Measurements from ENCODE around the gene EBF3. TPM values are rescaled to one million over a fixed set of nuclear protein-coding genes. Genes with fewer than 3 reads are reported as not detected.

The EBF3 gene
- total RNA-seq, 4 donors from 2014 or later, result 0.42 to 2.9 (median 1.3) TPM

DNA sequence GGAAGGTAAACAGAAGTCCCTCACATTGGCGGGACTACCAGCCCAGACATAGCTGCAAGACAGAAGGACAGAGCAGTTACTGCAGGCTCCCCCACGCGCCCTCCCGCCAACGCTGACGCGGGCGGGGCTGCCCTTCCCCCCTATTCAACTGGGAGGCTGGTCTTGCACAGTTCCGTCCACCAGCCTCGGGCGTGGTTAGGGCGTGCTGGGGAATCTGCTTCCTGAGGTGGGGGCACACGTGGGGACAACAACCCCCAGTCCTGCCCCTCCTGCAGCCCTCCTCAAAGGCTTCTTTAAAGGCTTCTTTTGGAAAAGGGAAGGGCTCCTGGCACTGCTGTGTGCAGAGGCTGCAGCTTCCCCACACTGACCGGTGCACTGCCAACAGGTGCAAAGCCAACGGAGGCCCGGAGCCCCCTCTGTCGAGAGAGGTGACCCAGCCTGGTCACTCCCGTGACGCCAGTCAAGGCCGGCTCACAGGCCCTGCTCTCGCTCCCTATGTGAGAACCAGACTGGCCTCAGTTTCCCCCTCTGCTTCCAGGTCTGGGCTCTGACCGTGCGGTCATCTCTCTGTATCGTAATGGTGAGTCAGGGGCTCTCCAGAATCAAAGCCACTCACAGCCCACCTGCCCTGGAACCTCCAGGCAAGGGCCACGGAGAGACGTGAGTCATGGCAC, 126.0 kb downstream of the EBF3 start:
- no peaks in the 10 kb centered on the region for H3K9me3 ChIP-seq
- 70 to 97% methylated on average over 8 to 17 of the region's 26 CpGs for WGBS, 2 donors
- DNase-seq, result no peak
- no peak overlapping the region for H3K4me3 ChIP-seq
- H3K27ac ChIP-seq, result no peak overlapping the region
- no peaks in the 10 kb centered on the region for H3K4me1 ChIP-seq
- intact Hi-C loops (cut with DNase I), result no loop called here
- H3K27me3 ChIP-seq, result no peaks in the 10 kb centered on the region
- TF ChIP-seq, protein P1, sequence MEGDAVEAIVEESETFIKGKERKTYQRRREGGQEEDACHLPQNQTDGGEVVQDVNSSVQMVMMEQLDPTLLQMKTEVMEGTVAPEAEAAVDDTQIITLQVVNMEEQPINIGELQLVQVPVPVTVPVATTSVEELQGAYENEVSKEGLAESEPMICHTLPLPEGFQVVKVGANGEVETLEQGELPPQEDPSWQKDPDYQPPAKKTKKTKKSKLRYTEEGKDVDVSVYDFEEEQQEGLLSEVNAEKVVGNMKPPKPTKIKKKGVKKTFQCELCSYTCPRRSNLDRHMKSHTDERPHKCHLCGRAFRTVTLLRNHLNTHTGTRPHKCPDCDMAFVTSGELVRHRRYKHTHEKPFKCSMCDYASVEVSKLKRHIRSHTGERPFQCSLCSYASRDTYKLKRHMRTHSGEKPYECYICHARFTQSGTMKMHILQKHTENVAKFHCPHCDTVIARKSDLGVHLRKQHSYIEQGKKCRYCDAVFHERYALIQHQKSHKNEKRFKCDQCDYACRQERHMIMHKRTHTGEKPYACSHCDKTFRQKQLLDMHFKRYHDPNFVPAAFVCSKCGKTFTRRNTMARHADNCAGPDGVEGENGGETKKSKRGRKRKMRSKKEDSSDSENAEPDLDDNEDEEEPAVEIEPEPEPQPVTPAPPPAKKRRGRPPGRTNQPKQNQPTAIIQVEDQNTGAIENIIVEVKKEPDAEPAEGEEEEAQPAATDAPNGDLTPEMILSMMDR (IDR thresholded peaks at IDR 0.05), result no peak
- TF ChIP-seq POLR2A (IDR thresholded peaks at IDR 0.05), result no peak
- H3K36me3 ChIP-seq, result peaks cover 0 to 8% (median 0%) of the 10 kb centered on the region in 3 donors

DNA sequence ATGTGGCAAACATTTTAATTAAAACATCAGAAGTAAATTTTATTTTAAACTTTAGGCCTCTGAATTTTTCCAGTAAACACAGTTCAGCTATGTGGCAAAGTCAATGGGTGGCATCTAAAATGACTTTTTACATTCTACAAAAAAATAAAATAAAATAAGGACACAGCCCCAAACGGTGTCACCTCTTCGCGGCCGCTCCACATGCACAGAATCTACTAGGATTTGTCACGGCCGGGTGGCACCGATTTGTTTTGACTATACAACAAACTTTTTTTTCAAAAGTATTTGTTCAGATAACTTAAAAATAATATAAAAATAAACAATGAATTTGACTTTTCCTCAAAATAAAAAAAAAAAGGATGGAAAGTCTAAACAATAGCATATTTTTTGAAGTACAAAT, 127.8 kb downstream of the EBF3 start:
- whole genome bisulfite sequencing, 2 donors, result 89 to 94% methylated on average over 7 of the region's 7 CpGs
- Histone ChIP-seq H3K27me3 (no peaks in the 10 kb centered on the region), H3K27ac (no peak overlapping the region), H3K4me3 (no peak overlapping the region), H3K9me3 (no peaks in the 10 kb centered on the region), H3K4me1 (no peaks in the 10 kb centered on the region), H3K36me3 (no peaks in the 10 kb centered on the region)
- intact Hi-C loops (cut with DNase I), result no loop called here
- TF ChIP-seq, protein P1 (IDR thresholded peaks at IDR 0.05), result no peak
- TF ChIP-seq POLR2A (IDR thresholded peaks at IDR 0.05), result no peak
- DNase-seq, result no peak

DNA sequence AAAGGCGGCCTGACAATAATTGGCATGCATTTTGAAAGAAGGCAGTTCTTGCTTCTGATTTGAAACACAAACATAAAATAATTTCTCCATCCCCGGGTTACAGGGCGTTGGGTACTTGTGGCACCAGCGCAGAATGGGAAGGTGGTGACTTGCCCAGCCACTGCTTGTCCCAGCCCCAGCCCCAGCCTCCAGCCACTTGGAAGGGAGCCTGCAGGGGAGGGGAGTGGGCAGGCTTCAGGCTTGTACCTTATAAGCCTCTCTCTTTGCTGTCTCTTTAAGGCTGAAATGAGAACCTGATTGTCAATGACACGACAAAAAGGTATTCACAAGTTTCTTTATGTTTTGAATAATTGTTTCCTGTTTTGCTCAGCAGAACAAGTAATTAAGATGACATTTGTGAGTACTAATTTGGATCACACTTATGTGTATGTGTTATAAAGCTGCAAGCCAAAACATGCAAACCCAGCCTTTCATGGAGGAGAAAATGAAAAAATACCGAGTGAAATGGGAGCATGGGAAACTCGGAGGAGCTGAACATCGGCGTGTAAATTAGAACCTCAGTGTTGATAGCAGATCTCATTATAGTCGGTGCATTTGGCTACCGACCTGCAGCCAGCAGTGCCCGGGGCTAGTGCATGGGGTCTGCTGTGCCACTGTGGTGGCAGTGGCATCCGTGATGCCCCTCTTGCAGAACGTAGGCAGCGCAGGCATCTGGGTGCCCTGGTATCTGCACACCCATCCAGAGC, 129.9 kb downstream of the EBF3 start:
- intact Hi-C loops (cut with DNase I), result no loop called here
- 33 to 60% methylated on average over 12 to 15 of the region's 15 CpGs for WGBS, 2 donors
- TF ChIP-seq POLR2A (IDR thresholded peaks at IDR 0.05), result no peak
- TF ChIP-seq, protein P1 (IDR thresholded peaks at IDR 0.05), result no peak
- Histone ChIP-seq H3K4me3 (no peak overlapping the region), H3K4me1 (no peaks in the 10 kb centered on the region), H3K27me3 (no peaks in the 10 kb centered on the region), H3K36me3 (no peaks in the 10 kb centered on the region), H3K9me3 (no peaks in the 10 kb centered on the region), H3K27ac (no peak overlapping the region)
- no peak for DNase-seq

DNA sequence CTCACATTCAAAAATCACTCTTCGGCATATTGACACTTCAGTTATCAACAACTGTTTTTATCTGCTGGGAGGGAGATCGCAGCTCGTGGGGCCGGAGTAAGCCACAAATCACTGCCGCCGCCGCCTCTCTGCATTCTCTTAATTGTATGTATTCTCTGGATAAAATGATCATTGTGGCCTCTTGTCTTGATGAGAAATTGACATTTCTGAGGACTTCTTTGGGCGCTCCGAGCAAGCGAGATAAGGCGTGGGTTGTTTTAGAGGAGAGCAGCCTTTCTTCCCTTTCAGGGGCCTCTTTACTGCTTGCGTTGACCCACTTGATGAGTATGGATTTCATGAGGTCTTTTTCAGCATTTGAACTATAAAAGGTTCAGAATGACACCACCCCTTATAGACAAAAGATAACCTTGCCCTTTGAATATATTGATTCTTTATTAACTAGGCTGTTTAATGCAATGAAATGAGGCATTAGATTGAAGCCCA, 130.6 kb downstream of the EBF3 start:
- TF ChIP-seq, protein P1 (IDR thresholded peaks at IDR 0.05), result no peak
- TF ChIP-seq POLR2A (IDR thresholded peaks at IDR 0.05), result no peak
- H3K4me3 ChIP-seq, result no peak overlapping the region
- no peak overlapping the region for H3K27ac ChIP-seq
- intact Hi-C loops (cut with DNase I), result no loop called here
- no peaks in the 10 kb centered on the region for H3K4me1 ChIP-seq
- 88 to 91% methylated on average over 12 of the region's 12 CpGs for WGBS, 2 donors
- DNase-seq, result no peak
- no peaks in the 10 kb centered on the region for H3K27me3 ChIP-seq
- H3K36me3 ChIP-seq, result no peaks in the 10 kb centered on the region
- H3K9me3 ChIP-seq, result no peaks in the 10 kb centered on the region
